ENCODE results near the gene ATXN10.
"Not testable (repeated sequence)": the region's sequence is repeated elsewhere in the genome, so short reads cannot be mapped to it uniquely, and the experiment has no call there.

Gene ATXN10

DNA sequence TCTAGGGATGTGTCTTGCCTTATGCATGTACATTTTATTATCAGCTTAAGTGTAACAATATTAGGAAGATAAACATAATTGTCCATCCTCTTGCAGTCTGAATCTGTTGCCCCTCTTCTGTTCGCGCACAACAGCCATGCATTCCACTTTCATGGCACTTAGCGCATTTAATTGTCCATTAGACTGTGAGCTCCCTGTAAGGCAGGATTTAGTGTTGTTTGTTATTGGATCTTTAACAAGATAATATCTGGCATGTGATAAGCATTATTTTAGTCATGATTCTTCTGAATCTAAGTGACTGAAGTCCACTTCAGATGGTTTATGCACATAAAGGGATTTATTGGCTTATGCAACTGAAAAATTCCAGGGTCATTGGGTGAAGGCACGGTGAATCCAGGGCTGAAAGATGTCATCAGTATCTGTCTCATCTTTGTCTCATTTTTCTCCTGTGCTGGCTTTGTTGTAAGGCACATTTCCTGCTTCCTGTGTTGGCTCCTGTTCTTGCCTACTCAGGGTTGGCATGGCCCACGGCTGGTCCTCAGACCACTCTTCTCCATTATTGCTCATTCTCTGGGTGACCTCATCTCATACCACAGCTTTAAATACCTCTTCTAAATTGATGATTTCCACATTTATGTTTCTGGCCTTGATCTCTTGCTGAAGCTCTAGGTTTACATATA lies 37.6 kb downstream of the ATXN10 start:
- no peak for DNase-seq (ENCODE audit: low read depth)

- DNase-seq (ENCODE audit: low read depth), result no peak
Measured at GRCh38 chr22:45709866-45710265, 38.2 kb downstream of the ATXN10 start.

DNA sequence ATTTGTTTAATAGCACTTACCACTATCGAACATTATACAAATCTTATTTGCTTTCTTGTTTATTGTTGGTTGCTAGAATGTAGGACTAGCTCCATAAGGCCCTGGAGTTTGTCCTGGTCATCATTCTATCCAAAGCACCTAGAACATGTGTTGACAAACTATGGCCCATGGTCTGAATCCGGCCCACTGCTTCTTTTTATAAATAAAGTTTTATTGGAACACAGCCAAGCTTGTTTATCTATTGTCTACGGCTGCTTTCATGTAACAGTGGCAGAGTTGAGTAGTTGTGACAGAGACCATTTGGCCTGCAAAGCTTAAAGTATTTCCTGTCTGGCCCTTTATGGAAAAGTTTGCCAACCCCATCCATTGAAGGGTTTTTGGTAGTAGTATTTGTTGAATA lies 38.8 kb downstream of the ATXN10 start:
- DNase-seq (ENCODE audit: low read depth), result no peak

GRCh38 chr22:45714390-45714789 lies 42.8 kb downstream of the ATXN10 start:
- not testable (repeated sequence) for DNase-seq (ENCODE audit: low read depth)

DNA sequence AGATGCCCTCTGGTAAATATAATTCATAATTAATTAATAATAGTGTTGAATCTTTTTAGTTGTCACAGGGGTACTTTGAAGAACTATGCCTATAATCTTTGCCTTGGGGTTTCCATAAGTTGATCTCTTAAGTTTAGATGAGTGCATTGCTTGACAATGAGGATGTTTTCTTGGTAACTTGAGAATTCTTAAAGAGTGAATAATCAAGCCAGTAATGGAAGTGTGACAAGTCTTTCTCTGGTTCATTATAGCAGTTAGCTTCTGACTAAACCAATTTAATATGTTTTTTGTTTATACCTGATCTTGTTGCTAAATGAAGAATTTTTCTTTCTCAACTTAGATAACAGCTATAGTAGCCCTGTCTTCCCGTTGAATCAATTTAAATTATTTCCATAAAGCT lies 46.2 kb downstream of the ATXN10 start:
- no peak for DNase-seq (ENCODE audit: low read depth)

DNA sequence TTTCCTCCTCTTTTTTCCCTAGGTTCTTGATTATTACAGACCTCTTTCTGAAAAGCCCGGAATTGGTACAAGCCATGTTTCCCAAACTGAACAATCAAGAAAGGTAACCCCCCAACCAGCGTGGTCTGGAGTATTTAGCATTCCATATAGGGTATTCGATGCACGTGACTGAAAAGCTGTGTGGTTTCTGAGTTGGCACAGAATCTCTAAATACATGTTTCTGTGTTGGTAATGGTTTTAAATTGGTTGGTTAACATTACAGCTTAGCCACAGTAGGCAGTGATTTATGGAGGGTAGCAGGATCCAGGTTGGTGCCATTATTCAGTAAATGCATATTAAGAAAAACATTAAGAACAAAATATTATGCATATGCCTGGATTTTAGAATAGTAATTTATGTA lies 46.8 kb downstream of the ATXN10 start:
- no peak for DNase-seq (ENCODE audit: low read depth)

DNA sequence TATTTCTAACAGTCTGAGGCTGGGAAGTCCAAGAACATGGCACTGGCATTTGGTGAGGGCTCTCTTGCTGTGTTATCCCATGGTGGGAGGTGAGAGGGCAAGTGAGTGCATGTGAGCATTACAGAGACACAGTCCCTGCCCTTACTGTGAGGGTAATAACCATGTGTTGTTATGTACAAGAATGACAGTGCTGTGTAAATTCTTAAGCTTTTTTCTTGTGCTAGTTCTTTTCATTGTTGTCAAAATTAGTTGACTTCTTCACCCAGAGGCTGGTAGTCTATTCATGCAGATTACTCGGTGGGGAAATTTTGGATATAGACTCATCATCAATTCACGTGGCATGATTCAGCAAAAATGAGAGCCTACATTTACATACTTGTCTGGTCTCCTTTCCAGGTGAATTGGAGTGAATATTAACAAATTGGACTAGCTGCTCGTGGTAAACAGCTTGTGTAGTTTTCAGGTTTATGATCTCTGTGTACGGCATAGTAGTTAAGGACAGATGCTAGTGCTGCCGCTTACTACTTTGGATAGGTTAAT lies 49.3 kb downstream of the ATXN10 start:
- DNase-seq (ENCODE audit: low read depth), result no peak

DNA sequence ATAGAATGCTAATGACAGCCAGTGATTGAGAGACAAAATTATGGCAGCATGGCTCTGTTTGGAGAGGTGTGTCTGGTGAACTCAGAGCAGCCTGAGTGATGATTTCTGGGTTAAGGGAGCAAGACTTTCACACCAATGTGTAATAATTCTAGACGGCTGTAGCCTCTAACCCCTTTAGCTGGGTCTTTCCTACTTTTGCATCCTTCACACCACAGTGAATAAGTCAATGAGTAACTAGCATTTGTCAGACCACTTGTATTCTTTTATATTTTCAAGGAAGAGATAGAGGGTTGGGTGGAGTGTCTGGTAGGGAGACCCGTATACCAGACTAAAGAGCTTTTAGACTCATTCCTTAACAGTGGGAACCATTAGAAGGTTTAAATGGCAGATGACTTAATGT lies 50.4 kb downstream of the ATXN10 start:
- DNase-seq (ENCODE audit: low read depth), result no peak

GRCh38 chr22:45726081-45726480 lies 54.4 kb downstream of the ATXN10 start:
- DNase-seq (ENCODE audit: low read depth), result no peak

DNA sequence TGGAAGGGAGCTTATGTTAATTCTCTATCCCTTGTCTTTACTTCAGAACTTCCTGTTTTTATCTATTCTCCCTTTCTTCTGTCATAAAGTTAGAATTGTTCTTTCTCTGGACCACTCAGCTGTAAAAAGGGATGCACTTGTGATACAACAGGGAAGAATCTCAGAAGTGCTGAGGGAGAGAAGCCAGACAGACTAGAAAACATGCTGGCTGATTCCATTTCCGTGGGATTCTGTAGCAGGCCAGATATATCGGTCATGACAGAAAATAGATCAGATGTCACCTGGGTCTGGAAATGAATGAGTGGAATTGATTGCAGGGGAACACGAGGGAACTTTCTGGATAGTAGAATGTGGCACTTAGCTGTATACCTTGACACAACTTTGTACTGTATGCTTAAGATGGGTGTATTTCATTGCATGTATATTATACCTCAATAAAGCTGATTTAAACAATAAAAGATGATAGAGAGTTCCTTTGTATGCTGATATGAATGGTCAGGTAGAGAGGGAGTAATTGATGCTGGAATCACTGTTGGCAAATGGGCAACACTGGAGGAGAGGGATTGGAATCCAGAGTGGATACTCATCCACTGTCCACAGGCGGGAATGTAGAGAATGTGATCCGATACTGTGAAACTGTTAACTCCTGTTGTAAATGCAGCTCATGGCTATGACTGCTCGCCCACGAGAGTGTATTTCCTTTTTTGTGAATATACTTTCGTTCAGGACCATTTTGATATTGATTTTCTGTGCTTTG lies 59.6 kb downstream of the ATXN10 start:
- no peak for DNase-seq (ENCODE audit: low read depth)

- no peak for DNase-seq (ENCODE audit: low read depth)
Measured at GRCh38 chr22:45731798-45732495, 60.3 kb downstream of the ATXN10 start.

DNA sequence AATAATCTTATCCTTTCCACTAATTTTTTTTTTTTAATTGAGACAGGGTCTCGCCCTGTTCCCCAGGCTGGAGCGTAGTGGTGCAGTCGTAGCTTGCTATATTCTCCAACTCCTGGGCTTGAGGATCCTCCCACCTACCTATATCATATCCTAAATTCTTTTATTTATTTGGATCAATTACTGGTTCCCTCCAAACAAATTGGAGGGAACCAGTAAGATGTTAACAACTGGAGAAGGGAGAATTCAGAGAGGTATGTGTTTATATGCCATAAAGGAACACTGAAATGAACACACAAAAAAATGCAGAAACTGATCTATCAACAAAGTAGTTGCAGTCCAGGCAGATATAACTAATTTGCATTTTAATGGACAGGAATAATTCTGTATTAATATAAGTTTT lies 63.6 kb downstream of the ATXN10 start:
- DNase-seq (ENCODE audit: low read depth), result no peak

GRCh38 chr22:45738206-45738605 lies 66.6 kb downstream of the ATXN10 start:
- no peak for DNase-seq (ENCODE audit: low read depth)

DNA sequence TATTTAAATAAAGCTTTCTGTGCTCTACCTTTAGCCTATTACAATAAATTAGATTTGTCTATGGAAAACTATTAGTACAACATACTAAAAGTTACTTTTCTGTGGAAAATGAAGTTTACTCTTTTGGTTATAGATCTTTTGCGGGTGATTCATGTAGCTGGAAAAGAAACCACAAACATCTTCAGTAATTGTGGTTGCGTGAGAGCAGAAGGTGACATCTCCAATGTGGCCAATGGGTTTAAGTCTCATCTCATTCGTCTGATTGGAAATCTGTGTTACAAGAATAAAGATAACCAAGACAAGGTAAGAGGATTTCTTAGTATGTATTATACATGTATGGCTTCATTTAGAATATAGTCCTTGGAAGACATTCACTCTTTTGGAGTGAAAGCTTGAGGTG lies 68.6 kb downstream of the ATXN10 start:
- DNase-seq (ENCODE audit: low read depth), result no peak

DNA sequence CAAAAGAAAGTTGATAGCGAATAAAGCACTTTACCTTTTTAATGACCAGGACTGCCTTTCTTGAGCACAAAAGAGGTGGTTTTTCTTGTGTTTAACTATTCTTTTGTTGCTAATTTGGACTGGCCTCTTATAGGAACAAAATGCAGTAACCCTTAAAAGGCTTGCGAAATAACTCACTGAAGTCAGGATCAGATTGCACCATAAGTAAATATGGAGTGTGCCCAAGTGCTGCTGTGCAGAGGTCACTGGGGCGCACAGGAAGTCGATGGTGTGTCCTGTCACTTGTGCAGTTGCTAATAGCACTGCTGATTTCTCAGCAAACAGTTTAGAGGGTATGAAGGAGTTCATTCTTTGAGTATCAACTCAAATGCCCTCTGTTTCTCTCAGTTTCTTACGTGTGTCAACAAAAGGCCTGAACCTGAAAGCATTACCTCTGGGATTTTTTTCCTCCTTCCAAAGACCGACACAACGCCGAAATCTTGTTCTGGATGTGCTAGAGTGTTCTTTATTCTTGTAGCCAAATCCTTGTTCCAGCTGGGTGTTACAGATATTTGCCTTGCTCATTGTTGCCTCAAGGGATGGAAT lies 71.3 kb downstream of the ATXN10 start:
- peak; percentile 64 for DNase-seq (ENCODE audit: low read depth)

DNA sequence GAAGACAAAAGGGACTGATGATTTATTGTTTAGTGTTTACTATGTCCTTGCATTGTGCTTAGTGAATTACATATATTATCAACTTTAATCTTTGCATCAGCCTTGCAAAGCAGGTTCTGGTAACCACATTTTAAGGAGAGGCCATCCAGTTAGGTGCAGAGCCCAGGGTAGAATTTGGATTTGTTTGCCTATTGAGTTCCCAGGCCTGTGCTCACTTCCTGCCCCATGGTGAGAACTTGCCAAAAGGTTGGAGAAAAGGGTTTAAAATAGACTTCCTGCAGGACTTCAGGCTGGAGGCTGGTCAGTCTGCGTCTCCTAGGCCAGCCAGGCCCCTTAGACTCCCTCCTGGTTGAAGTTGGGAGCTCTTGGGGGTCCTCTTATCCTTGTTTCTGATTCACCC lies 72.1 kb downstream of the ATXN10 start:
- no peak for DNase-seq (ENCODE audit: low read depth)

GRCh38 chr22:45744442-45744841 lies 72.8 kb downstream of the ATXN10 start:
- no peak for DNase-seq (ENCODE audit: low read depth)

DNA sequence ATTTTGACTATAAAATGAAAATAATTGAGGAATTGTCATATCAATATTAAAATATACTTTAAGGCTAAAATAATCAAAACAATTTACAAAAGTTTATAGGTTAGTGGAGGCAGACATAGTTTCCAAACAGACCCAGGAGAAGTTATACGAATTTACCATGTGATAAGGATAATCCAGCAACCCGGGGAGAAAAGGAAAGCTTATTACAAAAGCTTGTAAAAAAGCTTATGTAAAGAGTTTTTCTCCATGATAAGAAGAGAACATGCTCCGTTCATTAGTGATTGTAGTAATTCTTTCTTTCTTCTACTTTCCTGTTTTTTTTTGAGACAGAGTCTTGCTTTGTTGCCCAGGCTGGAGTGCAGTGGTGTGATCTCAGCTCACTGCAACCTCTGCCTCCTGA lies 79.0 kb downstream of the ATXN10 start:
- DNase-seq (ENCODE audit: low read depth), result no peak

- DNase-seq (ENCODE audit: low read depth), result no peak
Measured at GRCh38 chr22:45752036-45752435, 80.4 kb downstream of the ATXN10 start.

GRCh38 chr22:45754822-45755221 lies 83.2 kb downstream of the ATXN10 start:
- DNase-seq (ENCODE audit: low read depth), result no peak

- DNase-seq (ENCODE audit: low read depth), result no peak
Measured at GRCh38 chr22:45756558-45756957, 84.9 kb downstream of the ATXN10 start.

- peak; percentile 16 for DNase-seq (ENCODE audit: low read depth)
Measured at GRCh38 chr22:45757068-45757467, 85.4 kb downstream of the ATXN10 start.

DNA sequence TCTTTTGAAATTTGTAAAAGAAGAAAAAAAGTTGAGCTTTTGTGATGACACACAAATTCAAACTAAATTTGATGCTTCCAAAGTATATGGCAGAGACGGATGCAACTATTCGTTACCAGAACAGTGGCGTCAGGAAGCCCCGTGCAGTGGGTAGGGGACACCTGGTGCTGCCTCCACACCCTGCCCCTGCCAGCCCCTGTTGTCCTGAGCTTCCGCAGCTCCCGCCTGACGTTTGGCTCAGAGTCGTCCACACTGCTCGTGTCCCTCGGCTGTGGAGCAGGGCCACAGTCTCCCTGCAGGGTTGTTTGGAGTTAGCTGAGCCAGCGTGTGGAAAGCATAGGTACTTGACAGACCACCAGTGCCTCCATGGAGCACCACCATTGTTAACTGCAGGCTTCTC lies 86.3 kb downstream of the ATXN10 start:
- DNase-seq (ENCODE audit: low read depth), result no peak

Measured in fibroblast of the conjunctiva (primary cell).